GM12872 (cell line): ENCODE results near the gene WFIKKN1.

ENCODE experiments used
- TF ChIP-seq, protein P1 (sequence below): IDR thresholded peaks from 3 replicates; pipeline ENCODE4 v1.5.1; 2011; ENCODE audit warnings: low read depth, mild to moderate bottlenecking, low read length, moderate library complexity; ENCODE audit not compliant: insufficient read depth

WFIKKN1 gene

DNA sequence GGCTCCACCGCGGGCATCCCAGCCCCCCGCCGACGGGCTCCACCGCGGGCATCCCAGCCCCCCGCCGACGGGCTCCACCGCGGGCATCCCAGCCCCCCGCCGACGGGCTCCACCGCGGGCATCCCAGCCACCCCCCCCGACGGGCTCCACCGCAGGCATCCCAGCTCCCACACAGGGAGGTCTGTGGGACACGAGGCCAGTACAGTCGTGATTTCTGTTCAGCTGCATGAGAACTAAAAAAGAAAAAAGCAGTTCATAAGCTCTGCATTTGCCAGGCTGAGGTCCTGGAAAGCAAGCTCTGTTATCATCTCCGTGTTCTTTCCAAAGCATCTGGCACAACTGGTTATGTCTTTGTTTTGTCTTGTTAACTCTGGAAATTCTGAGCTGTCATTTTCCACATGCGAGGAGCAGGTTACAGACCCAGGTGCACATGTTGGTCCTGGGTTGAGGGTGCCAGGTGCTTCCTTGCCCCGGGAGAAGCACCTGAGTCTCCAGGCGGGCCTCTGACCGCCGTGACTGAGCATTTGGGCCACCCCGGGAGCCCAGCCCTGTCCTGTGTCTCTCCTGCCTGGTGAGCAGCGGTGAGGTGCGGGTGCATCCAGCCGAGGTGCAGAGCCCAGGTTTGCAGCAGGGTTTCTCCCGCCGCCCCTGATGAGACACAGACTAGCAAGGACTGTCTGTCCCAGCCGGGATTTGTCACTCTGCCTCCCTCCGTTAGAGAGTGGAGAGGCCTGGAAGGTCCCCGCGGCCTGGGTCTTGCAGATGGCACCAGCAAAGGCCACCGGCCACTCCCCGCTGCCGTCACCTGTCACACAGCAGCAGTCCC, 9.9 kb upstream of the WFIKKN1 start:
- TF ChIP-seq, protein P1, sequence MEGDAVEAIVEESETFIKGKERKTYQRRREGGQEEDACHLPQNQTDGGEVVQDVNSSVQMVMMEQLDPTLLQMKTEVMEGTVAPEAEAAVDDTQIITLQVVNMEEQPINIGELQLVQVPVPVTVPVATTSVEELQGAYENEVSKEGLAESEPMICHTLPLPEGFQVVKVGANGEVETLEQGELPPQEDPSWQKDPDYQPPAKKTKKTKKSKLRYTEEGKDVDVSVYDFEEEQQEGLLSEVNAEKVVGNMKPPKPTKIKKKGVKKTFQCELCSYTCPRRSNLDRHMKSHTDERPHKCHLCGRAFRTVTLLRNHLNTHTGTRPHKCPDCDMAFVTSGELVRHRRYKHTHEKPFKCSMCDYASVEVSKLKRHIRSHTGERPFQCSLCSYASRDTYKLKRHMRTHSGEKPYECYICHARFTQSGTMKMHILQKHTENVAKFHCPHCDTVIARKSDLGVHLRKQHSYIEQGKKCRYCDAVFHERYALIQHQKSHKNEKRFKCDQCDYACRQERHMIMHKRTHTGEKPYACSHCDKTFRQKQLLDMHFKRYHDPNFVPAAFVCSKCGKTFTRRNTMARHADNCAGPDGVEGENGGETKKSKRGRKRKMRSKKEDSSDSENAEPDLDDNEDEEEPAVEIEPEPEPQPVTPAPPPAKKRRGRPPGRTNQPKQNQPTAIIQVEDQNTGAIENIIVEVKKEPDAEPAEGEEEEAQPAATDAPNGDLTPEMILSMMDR = no peak

DNA sequence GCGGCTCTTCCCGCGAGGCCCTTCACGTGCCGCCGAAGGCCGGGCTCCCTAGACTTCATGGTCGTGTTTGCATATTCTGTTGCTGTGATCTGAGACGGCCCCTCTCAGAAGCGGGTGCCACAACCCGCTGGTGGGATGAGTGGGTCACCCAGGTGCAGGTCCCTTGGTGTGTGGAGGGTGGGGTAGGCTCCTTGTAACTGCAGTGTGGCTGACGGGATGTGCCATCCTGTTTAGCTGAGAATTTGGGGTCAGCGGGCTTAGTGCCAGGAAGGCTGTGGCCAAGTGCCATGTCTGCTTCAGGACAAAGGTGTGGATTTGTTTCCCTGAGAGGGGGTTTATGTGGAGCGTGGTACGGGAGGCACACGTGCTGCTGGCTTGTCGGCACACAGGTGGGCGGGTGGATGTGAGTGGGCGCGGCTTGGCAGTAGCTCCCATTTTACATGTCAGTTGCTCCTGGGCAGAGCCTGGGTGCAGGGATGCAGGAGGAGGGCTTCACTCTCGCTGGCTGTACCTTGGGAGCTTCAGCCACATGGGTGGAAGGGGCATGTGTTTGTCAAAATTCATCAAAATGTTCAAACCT, 9.2 kb upstream of the WFIKKN1 start:
- TF ChIP-seq, protein P1 = no peak

DNA sequence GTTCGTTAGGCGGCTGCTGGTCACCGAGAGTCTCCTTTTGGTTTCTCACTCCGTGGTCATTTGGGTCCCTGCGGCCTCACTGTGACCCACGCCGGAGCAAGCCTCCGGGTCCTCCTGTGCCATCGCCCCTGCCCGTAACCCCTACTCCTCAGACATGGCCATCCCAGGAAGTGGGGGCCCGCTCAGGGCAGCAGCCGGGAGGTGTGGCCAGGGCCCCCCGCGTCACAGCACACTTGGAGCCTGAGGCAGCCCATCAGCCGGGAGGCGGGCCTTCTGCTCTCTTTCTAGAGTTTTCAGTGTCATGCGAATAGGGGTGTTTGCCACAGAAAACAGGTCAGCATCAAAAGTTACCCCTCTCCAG, 7.9 kb upstream of the WFIKKN1 start:
- TF ChIP-seq, protein P1 = no peak

DNA sequence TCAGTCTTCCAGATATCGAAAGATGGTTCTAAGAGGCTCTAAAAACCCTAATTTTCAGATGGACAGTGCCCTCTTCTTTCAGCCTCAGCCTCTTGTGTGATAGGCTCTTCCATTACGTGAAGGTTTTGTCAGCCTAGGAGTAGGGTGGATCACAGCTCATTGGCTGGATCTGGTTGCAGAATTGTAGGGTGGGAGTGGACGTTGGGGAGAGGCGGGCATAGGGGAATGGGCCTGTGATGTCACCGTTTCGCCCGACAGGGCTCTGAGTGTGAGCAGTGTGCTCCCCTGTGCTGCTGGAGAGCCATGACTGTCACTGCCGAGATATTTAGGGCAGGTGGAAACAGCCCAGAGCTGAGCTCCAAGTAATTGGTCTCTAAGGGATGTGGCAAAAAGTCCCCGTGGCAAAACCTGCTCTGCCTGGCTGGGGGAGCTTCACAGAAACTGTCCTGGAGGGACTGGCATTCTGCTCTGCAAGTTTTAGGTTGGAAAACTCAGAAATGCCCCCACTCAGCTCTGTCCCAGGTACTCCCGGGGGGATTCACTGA, 6.2 kb upstream of the WFIKKN1 start:
- TF ChIP-seq, protein P1 = no peak

DNA sequence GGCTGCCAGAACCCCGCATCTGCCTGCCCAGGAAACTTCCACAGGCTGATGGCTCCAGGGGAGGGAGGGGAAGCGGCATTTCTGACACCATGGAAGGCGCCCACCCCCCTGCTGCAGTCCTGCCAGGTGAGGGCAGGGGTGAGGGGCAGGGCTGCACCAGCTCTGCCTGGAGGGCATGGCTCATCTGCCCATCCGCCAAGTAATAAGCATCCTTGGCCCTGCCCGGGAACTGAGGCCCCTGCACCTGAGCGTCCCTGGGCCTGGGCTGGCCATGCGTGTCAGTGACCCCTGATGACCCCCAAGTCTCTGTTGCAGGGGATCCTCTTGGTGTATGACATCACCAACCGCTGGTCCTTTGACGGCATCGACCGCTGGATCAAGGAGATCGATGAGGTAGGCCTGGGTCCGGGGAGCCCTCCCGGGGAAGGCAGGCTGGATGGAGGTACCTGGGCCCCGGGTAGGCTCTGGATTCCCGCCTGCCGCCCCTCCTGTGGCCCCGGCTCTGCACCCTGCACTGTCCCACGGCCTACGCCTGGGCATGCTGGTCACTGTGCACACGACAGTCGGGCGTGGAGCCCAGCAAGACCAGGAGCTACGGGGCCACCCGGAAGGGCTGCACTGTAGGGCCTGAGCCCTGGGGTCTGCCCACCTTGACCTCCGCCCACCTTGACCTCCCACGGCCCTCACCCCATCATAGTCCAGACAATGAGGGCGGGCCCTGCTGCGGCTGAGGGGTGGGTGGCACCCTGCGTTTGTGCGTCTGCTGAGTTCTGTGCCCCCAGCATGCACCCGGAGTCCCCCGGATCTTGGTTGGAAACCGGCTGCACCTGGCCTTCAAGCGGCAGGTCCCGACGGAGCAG, 5.4 kb upstream of the WFIKKN1 start:
- TF ChIP-seq, protein P1 = no peak

DNA sequence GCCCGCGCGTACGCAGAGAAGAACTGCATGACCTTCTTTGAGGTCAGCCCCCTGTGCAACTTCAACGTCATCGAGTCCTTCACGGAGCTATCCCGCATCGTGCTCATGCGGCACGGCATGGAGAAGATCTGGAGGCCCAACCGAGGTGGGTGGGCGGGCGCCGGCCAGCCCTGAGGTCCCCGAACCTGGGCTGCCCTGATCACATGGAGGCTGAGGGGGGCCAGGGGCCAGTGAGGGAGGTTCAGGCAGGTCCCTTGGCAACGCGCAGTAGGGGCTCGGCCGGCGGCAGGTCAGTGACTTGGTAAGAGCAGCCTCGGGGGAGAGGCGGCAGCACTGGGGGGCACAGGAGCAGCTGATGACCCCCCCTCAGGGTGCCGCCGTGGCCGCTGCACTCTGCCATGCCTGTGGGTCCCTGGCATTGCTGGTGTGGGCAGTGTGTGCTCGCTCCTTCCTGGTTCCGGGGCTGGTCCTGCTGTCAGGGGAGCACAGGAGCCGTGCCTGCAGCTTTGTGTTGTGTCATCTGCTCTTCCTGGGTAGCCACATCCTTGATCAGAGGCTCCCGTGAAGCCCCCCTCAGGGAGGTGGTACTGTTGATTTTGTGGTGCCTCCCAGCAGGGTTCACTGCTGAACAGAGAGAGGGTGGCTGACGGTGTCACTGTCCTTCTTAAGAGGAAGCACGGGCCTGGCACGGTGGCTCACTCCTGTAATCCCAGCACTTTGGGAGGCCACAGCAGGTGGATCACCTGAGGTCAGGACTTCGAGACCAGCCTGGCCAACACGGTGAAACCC, 4.6 kb upstream of the WFIKKN1 start:
- TF ChIP-seq, protein P1 = no peak
